ENCODE measurements around the gene TMEM151A. TPM values are rescaled to one million over a fixed set of nuclear protein-coding genes. Genes with fewer than 3 reads are reported as not detected.
A peak's percentile ranks its signal among the peaks of the same experiment; 100 is the strongest.

Gene TMEM151A
- total RNA-seq, 8 experiments from 2014 or later = 0.63 to 8.3 (median 3.7) TPM; not detected in 1

DNA sequence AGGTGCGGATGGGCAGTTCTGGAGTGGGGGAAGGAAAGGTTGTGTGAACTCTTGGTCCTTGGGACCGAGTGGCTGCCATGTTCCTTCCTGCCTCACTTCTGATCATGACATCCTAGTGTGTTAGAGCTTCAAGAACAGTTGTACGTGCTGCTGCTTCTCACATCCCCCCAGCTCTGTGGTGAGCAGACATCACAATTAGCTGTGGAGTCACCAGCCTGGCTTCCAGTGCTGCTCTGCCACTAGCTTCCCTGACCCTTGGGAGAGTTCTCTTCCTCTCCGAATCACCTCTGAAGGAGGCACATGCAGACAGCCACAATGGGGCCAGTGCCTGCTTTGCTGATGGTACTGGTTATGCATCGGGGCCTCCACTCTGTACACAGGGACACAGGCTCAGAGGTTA is 29.5 kb upstream of the TMEM151A start:
- Histone ChIP-seq H3K4me3 (no peak overlapping the region), H3K4me1 (replicated peaks in 1 of 2) (peaks cover 13 to 14% of the 10 kb centered on the region in 2 donors), H3K27ac (no peak overlapping the region)
- 60 to 100% (median 100%) methylated on average over 1 of the region's 5 CpGs; no CpG with 5 or more reads in 4 of the 10 experiments for WGBS, 10 experiments
- no peak for ATAC-seq (replicated peaks in 6 of 8)
- in situ Hi-C loops (cut with MboI; ENCODE audit: low pct_unique_long_range_greater_than_20kb in 2 of 9, low sequenced_read_pairs in 9 of 9, unreplicated experiment in 9 of 9) = no loop called here

DNA sequence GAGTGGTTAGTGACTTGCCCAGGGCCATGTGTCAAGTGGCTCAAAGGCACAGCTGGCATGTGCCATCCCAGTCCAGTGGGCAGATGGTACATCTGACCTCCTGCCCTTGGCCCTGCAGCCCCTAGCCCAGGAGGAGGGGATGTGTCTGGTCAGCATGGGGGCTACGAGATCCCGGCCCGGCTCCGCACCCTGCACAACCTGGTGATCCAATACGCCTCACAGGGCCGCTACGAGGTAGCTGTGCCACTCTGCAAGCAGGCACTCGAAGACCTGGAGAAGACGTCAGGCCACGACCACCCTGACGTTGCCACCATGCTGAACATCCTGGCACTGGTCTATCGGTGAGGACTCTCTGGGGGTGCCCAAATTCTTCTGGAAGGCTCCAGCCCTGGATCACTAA is 29.0 kb upstream of the TMEM151A start:
- no peak overlapping the region for H3K27ac ChIP-seq
- in situ Hi-C loops (cut with MboI; ENCODE audit: low pct_unique_long_range_greater_than_20kb in 2 of 9, low sequenced_read_pairs in 9 of 9, unreplicated experiment in 9 of 9) = no loop called here
- H3K4me3 ChIP-seq = no peak overlapping the region
- peaks cover 13 to 14% of the 10 kb centered on the region in 2 donors for H3K4me1 ChIP-seq (replicated peaks in 1 of 2)
- 93% methylated on average over 3 of the region's 12 CpGs; no CpG with 5 or more reads in 9 of the 10 experiments for WGBS, 10 experiments
- ATAC-seq (replicated peaks in 6 of 8) = no peak

DNA sequence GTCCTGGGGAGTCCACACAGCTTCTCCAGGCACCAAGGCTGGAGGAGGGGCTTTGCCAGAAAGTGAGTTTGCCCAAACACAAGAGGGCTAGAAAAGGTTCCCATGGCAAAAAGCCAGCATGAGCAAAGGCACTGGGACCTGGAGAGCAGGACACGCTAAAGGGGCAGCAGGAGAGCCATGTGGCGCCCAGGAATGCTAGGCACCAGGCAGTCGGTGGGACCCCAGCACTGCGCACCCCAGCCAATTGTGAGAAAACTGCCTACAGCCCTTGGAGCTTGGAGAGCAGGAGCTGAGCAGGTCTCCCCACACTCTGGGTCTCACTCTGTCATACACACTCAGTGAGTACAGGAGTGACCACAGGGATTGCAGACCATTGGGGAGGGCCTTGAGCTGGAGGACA is 28.5 kb upstream of the TMEM151A start:
- no peak for ATAC-seq (replicated peaks in 6 of 8)
- Histone ChIP-seq H3K27ac (no peak overlapping the region), H3K4me3 (no peak overlapping the region), H3K4me1 (replicated peaks in 1 of 2) (peaks cover 13 to 14% of the 10 kb centered on the region in 2 donors)
- 80 to 83% methylated on average over 1 of the region's 4 CpGs; no CpG with 5 or more reads in 8 of the 10 experiments for WGBS, 10 experiments
- in situ Hi-C loops (cut with MboI; ENCODE audit: low pct_unique_long_range_greater_than_20kb in 2 of 9, low sequenced_read_pairs in 9 of 9, unreplicated experiment in 9 of 9) = no loop called here

DNA sequence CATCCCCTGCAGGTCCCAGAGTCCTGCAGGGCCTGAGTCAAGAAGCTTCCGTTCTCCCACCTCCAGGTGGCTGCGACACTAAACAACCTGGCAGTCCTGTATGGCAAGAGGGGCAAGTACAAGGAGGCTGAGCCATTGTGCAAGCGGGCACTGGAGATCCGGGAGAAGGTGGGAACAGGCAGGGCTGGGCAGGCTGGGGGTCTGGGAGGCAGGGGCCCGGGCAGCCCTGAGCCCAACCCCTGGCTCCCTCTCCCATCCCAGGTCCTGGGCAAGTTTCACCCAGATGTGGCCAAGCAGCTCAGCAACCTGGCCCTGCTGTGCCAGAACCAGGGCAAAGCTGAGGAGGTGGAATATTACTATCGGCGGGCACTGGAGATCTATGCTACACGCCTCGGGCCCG is 27.9 kb upstream of the TMEM151A start:
- 80 to 100% methylated on average over 1 to 2 of the region's 10 CpGs; no CpG with 5 or more reads in 8 of the 10 experiments for WGBS, 10 experiments
- peaks cover 11% of the 10 kb centered on the region in 2 donors for H3K4me1 ChIP-seq (replicated peaks in 1 of 2)
- no peak for ATAC-seq (replicated peaks in 6 of 8)
- in situ Hi-C loops (cut with MboI; ENCODE audit: low pct_unique_long_range_greater_than_20kb in 2 of 9, low sequenced_read_pairs in 9 of 9, unreplicated experiment in 9 of 9) = no loop called here
- H3K4me3 ChIP-seq = no peak overlapping the region
- no peak overlapping the region for H3K27ac ChIP-seq

DNA sequence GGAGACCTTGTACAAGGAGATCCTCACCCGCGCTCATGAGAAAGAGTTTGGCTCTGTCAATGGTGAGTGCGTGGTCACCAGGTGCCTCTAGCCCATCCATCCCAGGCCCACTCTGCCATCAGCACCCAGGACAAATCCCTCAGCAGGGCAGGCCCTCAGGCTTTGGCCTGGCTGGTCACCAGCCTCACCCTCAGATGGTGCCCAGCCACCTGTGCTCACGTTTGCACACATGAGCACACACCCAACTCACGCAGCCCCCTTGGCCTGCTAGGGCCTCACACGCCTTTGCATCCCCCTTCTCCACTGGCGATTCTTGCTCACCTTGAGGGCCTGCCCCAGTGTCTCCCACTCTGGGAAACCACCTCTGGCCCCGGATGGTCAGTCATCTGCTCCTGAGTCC is 27.3 kb upstream of the TMEM151A start:
- Histone ChIP-seq H3K4me3 (no peak overlapping the region), H3K27ac (no peak overlapping the region), H3K4me1 (replicated peaks in 1 of 2) (peaks cover 8 to 9% of the 10 kb centered on the region in 2 donors)
- 80 to 100% (median 93%) methylated on average over 1 to 3 of the region's 8 CpGs; no CpG with 5 or more reads in 7 of the 10 experiments for WGBS, 10 experiments
- in situ Hi-C loops (cut with MboI; ENCODE audit: low pct_unique_long_range_greater_than_20kb in 2 of 9, low sequenced_read_pairs in 9 of 9, unreplicated experiment in 9 of 9) = no loop called here
- no peak for ATAC-seq (replicated peaks in 6 of 8)

DNA sequence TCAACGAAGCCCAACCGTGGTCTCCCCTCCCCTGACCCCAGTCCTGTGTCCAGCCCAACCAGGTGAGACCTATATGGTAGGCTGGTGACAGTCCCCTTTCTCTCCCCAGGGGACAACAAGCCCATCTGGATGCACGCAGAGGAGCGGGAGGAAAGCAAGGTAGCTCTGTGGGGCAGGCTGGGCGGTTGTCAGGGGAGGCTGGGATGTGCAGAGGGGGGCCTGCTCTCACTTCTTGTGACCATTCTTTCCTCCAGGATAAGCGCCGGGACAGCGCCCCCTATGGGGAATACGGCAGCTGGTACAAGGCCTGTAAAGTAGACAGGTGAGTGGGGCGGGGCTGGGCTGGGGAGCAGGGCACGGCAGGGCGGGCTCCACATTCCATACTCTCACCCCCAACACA is 26.8 kb upstream of the TMEM151A start:
- WGBS, 10 experiments = 33% methylated on average over 1 of the region's 12 CpGs; no CpG with 5 or more reads in 9 of the 10 experiments
- in situ Hi-C loops (cut with MboI; ENCODE audit: low pct_unique_long_range_greater_than_20kb in 2 of 9, low sequenced_read_pairs in 9 of 9, unreplicated experiment in 9 of 9) = no loop called here
- Histone ChIP-seq H3K27ac (no peak overlapping the region), H3K4me3 (no peak overlapping the region), H3K4me1 (replicated peaks in 1 of 2) (peaks cover 13 to 14% of the 10 kb centered on the region in 2 donors)
- ATAC-seq (replicated peaks in 6 of 8) = no peak

DNA sequence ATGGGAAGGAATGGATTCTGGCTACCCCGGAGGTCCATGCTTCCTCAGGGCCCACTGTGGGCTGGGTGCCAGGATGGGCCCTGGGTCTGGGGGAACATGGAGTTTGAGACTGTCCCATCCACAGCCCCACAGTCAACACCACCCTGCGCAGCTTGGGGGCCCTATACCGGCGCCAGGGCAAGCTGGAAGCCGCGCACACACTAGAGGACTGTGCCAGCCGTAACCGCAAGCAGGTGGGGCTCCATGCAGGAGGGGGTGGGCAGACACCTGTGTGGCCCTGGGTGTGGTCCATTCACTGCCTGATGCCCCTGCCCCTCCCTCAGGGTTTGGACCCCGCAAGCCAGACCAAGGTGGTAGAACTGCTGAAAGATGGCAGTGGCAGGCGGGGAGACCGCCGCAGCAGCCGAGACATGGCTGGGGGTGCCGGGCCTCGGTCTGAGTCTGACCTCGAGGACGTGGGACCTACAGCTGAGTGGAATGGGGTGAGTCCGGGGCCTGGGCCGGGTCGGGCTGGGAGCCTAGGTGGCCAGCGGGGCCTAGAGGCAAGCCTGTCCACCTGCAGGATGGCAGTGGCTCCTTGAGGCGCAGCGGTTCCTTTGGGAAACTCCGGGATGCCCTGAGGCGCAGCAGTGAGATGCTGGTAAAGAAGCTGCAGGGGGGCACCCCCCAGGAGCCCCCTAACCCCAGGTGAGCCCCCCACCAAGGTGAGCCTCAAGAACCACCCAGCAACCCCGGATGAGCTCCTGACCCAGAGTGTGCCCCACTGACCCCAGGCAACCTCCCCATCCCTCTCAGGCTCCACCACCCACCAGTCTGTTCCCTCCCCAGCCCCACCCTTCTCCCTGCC is 25.9 kb upstream of the TMEM151A start:
- no peak for ATAC-seq (replicated peaks in 6 of 8)
- 80 to 100% (median 96%) methylated on average over 1 to 6 of the region's 26 CpGs; no CpG with 5 or more reads in 6 of the 10 experiments for WGBS, 10 experiments
- Histone ChIP-seq H3K4me1 (replicated peaks in 1 of 2) (peaks cover 13 to 14% of the 10 kb centered on the region in 2 donors), H3K27ac (no peak overlapping the region), H3K4me3 (no peak overlapping the region)
- in situ Hi-C loops (cut with MboI; ENCODE audit: low pct_unique_long_range_greater_than_20kb in 2 of 9, low sequenced_read_pairs in 9 of 9, unreplicated experiment in 9 of 9) = no loop called here

DNA sequence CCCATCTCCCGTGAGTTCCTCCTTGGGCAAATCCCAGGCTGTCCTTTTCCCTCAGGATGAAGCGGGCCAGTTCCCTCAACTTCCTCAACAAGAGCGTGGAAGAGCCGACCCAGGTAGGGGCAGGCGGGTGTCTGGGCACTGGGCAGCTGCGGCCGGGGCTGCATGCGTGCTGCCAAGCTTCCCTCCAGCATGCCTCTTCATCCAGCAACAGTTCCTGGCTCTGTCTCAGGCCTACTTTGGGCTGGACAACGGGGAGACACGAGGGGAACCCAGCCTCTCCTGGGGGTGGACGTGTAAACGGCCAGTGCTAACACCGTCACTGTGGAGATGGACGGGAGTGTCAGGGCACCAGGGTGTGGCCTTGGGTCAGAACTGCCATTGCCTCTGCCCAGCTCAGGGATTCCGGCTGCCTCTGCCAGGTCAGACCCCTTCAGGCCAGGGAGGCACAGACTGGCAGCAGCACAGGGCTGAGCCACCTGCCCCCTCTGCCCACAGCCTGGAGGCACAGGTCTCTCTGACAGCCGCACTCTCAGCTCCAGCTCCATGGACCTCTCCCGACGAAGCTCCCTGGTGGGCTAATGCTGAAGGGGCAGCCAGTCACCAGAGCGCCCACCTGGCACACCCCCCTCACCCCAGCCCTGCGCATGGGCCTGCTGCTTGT is 25.2 kb upstream of the TMEM151A start:
- Histone ChIP-seq H3K27ac (peak overlapping the region; percentile 76 to 99), H3K4me3 (peak overlapping the region in 3 of 5 donors; percentile 68 to 94 (median 79)), H3K4me1 (replicated peaks in 1 of 2) (peaks cover 13 to 14% of the 10 kb centered on the region in 2 donors)
- WGBS, 10 experiments = 70 to 100% (median 100%) methylated on average over 1 to 5 of the region's 20 CpGs; no CpG with 5 or more reads in 4 of the 10 experiments
- no peak for ATAC-seq (replicated peaks in 6 of 8)
- in situ Hi-C loops (cut with MboI; ENCODE audit: low pct_unique_long_range_greater_than_20kb in 2 of 9, low sequenced_read_pairs in 9 of 9, unreplicated experiment in 9 of 9) = no loop called here

DNA sequence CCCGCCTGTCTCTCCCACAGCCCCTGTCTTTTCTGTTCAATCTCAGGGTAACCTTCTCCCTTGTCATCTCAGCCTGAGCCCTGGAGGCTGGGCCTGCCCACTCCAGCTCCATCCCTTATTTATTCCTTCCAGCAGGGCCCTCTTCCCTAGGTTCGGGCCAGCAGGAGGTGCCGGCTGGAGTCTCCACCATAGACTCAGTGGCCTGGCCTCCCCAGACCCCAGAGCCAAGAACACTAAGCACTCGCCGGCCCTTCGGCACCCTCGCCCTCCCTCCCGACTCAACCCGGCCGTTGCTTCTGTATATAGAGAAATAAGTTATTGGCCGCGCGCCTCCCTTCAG is 24.7 kb upstream of the TMEM151A start:
- 18 to 39% (median 20%) methylated on average over 1 to 8 of the region's 13 CpGs; no CpG with 5 or more reads in 6 of the 10 experiments for WGBS, 10 experiments
- ATAC-seq (replicated peaks in 6 of 8) = peak in 5 of 8 experiments; percentile 8 to 36 (median 11)
- in situ Hi-C loops (cut with MboI; ENCODE audit: low pct_unique_long_range_greater_than_20kb in 2 of 9, low sequenced_read_pairs in 9 of 9, unreplicated experiment in 9 of 9) = no loop called here
- H3K27ac ChIP-seq = peak overlapping the region; percentile 76 to 99
- peak overlapping the region; percentile 68 to 94 (median 80) for H3K4me3 ChIP-seq
- H3K4me1 ChIP-seq (replicated peaks in 1 of 2) = peaks cover 13 to 14% of the 10 kb centered on the region in 2 donors

DNA sequence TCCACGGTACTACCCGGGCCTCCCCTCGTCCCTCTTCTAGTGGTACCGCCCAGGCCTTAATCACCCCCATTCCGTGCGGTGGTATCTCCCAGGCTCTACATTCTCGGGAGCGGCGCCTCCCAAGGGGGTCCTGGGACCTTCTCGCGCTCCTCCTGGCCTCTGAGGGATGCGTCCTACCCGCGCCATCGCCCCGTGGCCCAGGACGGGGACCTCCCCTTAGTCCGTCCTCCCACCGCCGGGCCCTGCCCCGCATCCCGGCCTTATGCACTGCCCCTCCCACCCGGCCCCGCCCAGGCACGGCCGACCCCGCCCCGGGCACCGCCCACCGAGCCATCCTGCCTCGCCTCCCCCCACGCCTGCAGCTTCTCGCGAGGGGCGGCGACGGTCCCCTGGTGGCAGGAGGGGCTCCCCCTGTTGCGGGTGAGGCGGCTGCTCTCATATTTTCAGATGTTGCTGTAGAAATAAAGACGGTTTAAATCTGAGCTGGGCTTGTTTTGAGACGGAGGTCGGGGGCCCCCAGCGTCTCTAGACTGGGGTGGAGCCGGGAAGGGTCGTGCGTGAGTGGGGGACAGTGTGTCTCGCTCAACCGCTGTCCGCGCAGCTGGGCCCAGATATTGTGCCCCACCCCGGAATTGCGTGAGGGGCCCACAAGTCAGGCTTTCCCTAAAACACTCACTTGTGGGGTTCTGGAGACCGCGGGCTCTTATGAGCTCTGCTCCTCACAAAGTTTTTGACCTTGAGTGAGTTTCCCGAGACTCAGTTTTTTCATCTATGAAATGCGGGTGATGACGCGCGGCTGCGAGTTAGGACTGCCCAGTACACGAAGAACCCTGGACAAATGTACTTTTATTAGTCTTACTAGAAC is 24.1 kb upstream of the TMEM151A start:
- ATAC-seq (replicated peaks in 6 of 8) = peak; percentile 55 to 83 (median 77)
- Histone ChIP-seq H3K4me1 (replicated peaks in 1 of 2) (peaks cover 13 to 14% of the 10 kb centered on the region in 2 donors), H3K4me3 (peak overlapping the region; percentile 68 to 94 (median 80)), H3K27ac (peak overlapping the region; percentile 76 to 99)
- in situ Hi-C loops (cut with MboI; ENCODE audit: low pct_unique_long_range_greater_than_20kb in 2 of 9, low sequenced_read_pairs in 9 of 9, unreplicated experiment in 9 of 9) = no loop called here
- 0 to 20% (median 2%) methylated on average over 1 to 11 of the region's 61 CpGs; no CpG with 5 or more reads in 6 of the 10 experiments for WGBS, 10 experiments

DNA sequence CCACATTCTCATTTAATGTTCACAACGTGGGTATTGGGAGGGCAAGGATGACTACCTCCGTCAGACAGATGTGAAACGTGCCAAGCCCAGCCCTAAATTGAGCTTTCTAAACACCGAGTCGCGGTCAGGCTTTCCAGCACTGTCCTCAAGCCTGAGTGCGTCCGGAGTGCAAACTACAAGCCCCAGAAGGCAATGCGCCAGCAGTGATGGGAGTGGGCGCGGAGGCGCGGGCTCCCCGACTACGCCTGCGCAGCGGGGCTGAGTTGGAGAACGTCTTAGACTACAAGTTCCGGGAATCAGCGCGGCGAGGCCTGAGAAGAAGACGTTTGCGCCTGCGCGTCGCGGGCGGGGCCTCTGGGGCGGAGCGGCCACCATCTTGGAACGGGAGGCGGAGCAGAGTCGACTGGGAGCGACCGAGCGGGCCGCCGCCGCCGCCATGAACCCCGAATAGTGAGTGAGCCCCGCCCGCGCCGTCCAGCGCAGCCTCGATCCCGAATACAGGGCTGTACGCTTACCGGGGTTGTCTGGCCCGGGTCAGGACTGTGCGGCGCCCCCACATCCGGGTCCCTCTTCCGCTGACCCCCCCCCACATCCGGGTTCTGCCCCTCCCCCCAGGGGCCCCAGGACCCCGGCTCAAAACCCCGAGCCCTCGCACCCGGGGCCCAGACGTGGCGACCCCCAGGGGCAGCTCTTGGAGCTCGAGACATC is 23.3 kb upstream of the TMEM151A start, which contains the start of gene RAB1B:
Gene RAB1B (plus strand): TSS at position 396 of the 708 bp plus-strand sequence. CDS start 41 bp downstream, at position 437.
- in situ Hi-C loops (cut with MboI; ENCODE audit: low pct_unique_long_range_greater_than_20kb in 2 of 9, low sequenced_read_pairs in 9 of 9, unreplicated experiment in 9 of 9) = no loop called here
- ATAC-seq (replicated peaks in 6 of 8) = peak; percentile 68 to 82 (median 77)
- Histone ChIP-seq H3K27ac (peak within 1 kb of the TSS; percentile 99), H3K4me3 (peak within 1 kb of the TSS; percentile 68 to 94 (median 80)), H3K4me1 (replicated peaks in 1 of 2) (peaks cover 13 to 14% of the 10 kb centered on the region in 2 donors)
- WGBS, 10 experiments = 0 to 4% (median 0%) methylated on average over 4 to 27 of the region's 64 CpGs; no CpG with 5 or more reads in 6 of the 10 experiments

Data from motor neuron (in vitro differentiated cells).